Breast epithelium (tissue), 3 donors: ENCODE results near the gene FBXO27.

Experiments
- CTCF ChIP-seq, 3 donors: fragments of 450-650 bp; IDR thresholded peaks; one replicate each; pipeline ENCODE4 v1.5.1; 2016 to 2017; ENCODE audit warnings: antibody characterized with exemption in 3 of 3, mild to moderate bottlenecking in 3 of 3, moderate library complexity in 3 of 3
- POLR2A ChIP-seq: fragments of 450-650 bp; IDR thresholded peaks from one replicate; pipeline ENCODE4 v1.6.1; 2016; ENCODE audit warnings: antibody characterized with exemption, mild to moderate bottlenecking, moderate library complexity
- POLR2AphosphoS5 ChIP-seq, 3 donors: sonication (generic); formaldehyde crosslinking; IDR thresholded peaks; one replicate each; pipeline ENCODE4 v1.6.1; 2017; ENCODE audit warnings: antibody characterized with exemption in 3 of 3

GRCh38 chr19:38974624-38975213 lies 57.6 kb downstream of the FBXO27 start:
- TF ChIP-seq CTCF (IDR thresholded peaks at IDR 0.05) (no peak), POLR2AphosphoS5 (IDR thresholded peaks at IDR 0.05) (no peak), POLR2A (no peak)
